Activated naive CD8-positive, alpha-beta T cell treated with anti-CD3 and anti-CD28 coated beads for 36 hours (primary cell): ENCODE data around the gene CLDN14. TPM values are rescaled to one million over a fixed set of nuclear protein-coding genes. Genes with fewer than 3 reads are reported as not detected.

Experiments used
- DNase-seq: peaks from one replicate; pipeline ENCODE4 v3.0.0; 2021
- H3K27ac Mint-ChIP-seq: one replicate; pipeline ENCODE4 v1.8.0; 2022; ENCODE audit warnings: mild to moderate bottlenecking, moderate library complexity, mixed read lengths
- H3K27me3 Mint-ChIP-seq: one replicate; pipeline ENCODE4 v1.8.0; 2022; ENCODE audit warnings: mild to moderate bottlenecking, mixed read lengths
- H3K36me3 Mint-ChIP-seq: one replicate; pipeline ENCODE4 v1.8.0; 2021; ENCODE audit warnings: mild to moderate bottlenecking, mixed read lengths
- H3K4me1 Mint-ChIP-seq: one replicate; pipeline ENCODE4 v1.8.0; 2021; ENCODE audit warnings: mixed read lengths
- H3K4me3 Mint-ChIP-seq: one replicate; pipeline ENCODE4 v1.8.0; 2022; ENCODE audit warnings: mild to moderate bottlenecking, moderate library complexity, mixed read lengths
- H3K9me3 Mint-ChIP-seq: one replicate; pipeline ENCODE4 v1.8.0; 2022; ENCODE audit warnings: mixed read lengths
- total RNA-seq, 2 experiments: library from RNA; stranded (reverse); gene quantifications; one replicate each; pipeline ENCODE4 v1.2.3, GENCODE V29; 2021

The CLDN14 gene
- total RNA-seq, 2 experiments from 2014 or later: not detected

DNA sequence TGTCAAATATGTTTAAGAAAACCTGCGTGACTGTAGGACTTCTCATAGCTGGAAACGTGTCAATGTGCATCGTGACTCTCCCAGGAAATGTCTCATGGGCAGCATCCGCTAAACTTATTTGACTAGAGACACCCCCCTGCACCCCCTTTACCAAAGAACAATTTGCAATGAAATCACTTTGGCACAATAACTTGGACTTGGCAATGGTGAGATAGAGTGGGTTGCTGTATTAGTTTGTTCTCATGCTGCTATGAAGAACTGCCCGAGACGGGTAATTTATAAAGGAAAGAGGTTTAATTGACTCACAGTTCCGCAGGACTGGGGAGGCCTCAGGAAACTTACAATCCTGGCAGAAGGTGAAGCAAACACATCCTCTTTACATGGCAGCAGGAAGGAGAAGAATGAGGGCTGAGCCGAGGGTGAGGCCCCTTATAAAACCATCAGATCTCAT lies 13.8 kb downstream of the CLDN14 start:
- H3K4me1 Mint-ChIP-seq: peaks cover 2% of the 10 kb centered on the region
- no peak for DNase-seq
- H3K9me3 Mint-ChIP-seq: no peaks in the 10 kb centered on the region
- H3K27me3 Mint-ChIP-seq: no peaks in the 10 kb centered on the region
- no peaks in the 10 kb centered on the region for H3K36me3 Mint-ChIP-seq
- H3K4me3 Mint-ChIP-seq: no peak overlapping the region
- H3K27ac Mint-ChIP-seq: no peak overlapping the region

DNA sequence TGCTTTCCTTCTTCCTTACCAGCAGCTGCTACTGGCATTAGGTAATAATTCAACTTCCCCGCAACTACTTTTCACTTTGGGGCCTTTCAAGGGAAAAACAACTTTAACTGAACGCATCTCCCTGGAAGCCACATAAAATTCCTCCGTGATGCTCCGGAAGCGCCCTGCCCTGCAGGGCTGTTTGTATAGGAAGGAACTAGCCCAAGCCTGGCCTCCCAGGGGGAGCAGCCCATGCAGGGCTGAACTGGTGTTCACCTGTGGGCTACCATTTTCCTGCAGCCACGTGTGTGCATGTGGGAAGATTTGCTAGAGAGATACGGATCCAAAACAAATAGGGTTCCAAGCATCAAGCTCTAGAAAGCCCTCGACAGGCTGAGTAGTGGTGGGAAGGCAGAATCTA lies 14.4 kb downstream of the CLDN14 start:
- Mint-ChIP-seq H3K36me3 (no peaks in the 10 kb centered on the region), H3K4me1 (no peaks in the 10 kb centered on the region), H3K9me3 (no peaks in the 10 kb centered on the region), H3K27me3 (no peaks in the 10 kb centered on the region), H3K4me3 (no peak overlapping the region), H3K27ac (no peak overlapping the region)
- no peak for DNase-seq

GRCh38 chr21:36464590-36464989 lies 15.3 kb downstream of the CLDN14 start:
- Mint-ChIP-seq H3K36me3 (no peaks in the 10 kb centered on the region), H3K9me3 (no peaks in the 10 kb centered on the region), H3K27me3 (no peaks in the 10 kb centered on the region), H3K27ac (no peak overlapping the region), H3K4me3 (no peak overlapping the region), H3K4me1 (no peaks in the 10 kb centered on the region)
- no peak for DNase-seq

GRCh38 chr21:36463991-36464390 lies 15.9 kb downstream of the CLDN14 start:
- Mint-ChIP-seq H3K4me3 (no peak overlapping the region), H3K36me3 (no peaks in the 10 kb centered on the region), H3K27ac (no peak overlapping the region), H3K4me1 (no peaks in the 10 kb centered on the region), H3K9me3 (no peaks in the 10 kb centered on the region), H3K27me3 (no peaks in the 10 kb centered on the region)
- DNase-seq: no peak

- H3K4me1 Mint-ChIP-seq: no peaks in the 10 kb centered on the region
- no peaks in the 10 kb centered on the region for H3K36me3 Mint-ChIP-seq
- H3K9me3 Mint-ChIP-seq: no peaks in the 10 kb centered on the region
- DNase-seq: no peak
- no peak overlapping the region for H3K27ac Mint-ChIP-seq
- H3K4me3 Mint-ChIP-seq: no peak overlapping the region
- no peaks in the 10 kb centered on the region for H3K27me3 Mint-ChIP-seq
Measured at GRCh38 chr21:36463204-36463603, 16.7 kb downstream of the CLDN14 start.

DNA sequence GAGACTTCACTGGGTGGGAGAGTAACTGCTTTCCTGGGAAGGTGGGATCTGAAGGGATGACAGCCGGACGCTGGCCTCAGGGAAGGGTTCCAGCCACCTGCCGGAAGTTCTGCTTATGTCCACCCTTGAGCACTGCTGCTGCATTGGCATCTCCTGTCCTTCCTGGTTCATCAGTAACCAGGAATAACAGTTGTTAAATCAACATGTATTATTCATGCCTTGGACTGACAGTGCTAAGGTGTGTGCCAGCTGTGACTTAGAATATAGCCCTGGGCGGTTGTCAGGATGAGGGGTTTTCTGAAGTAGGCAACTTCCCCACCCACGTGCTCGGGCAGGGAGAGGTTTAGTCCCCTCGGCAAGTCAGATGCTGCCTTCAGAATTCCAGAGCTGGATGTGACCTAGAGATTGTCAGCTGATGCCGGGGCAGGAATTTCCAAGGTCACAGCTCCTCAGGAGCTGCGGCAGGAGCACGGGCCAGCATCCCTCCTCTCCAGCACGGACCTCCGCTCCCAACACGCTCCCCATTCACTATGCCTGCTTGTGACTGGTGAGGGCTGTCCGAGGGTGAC lies 17.9 kb downstream of the CLDN14 start:
- no peaks in the 10 kb centered on the region for H3K27me3 Mint-ChIP-seq
- no peaks in the 10 kb centered on the region for H3K9me3 Mint-ChIP-seq
- no peaks in the 10 kb centered on the region for H3K36me3 Mint-ChIP-seq

DNA sequence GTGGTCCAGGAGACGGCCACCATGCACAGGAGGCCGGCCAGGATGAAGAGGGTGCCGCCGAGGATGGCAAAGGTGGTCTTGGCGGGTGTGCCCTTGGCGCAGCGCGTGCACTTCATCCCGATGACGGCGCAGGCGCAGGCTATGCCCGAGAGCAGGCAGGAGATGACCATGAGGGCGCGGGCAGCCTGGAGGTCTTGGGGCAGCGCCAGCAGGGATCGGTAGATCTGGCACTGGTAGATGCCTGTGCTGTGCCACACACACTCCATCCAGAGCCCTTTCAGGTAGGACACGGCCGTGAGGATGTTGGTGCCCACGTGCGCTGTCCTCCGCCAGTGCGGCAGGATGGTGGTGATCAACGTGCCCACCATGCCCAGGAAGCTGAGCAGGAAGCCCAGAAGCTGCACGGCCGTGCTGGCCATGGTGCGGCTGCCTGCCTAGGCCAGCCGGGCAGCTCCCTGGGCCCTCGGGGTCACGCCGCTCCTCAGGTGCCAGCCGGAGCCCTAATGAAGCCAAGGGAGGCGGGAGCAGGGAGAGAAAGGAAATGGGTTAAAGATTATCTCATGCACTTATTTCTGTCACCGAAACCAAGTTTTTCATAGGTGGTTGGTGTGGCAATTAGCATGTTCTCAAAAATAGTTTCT lies 18.5 kb downstream of the CLDN14 start:
- no peak overlapping the region for H3K4me3 Mint-ChIP-seq
- DNase-seq: no peak
- peaks cover 3% of the 10 kb centered on the region for H3K27me3 Mint-ChIP-seq
- no peaks in the 10 kb centered on the region for H3K4me1 Mint-ChIP-seq
- no peaks in the 10 kb centered on the region for H3K36me3 Mint-ChIP-seq
- H3K27ac Mint-ChIP-seq: no peak overlapping the region
- no peaks in the 10 kb centered on the region for H3K9me3 Mint-ChIP-seq

More for the DNA sequence above, 17.9 kb downstream of the CLDN14 start:
- H3K27ac Mint-ChIP-seq: no peak overlapping the region
- no peaks in the 10 kb centered on the region for H3K4me1 Mint-ChIP-seq
- no peak overlapping the region for H3K4me3 Mint-ChIP-seq
- DNase-seq: no peak

GRCh38 chr21:36460866-36461265 lies 19.1 kb downstream of the CLDN14 start:
- Mint-ChIP-seq H3K4me3 (no peak overlapping the region), H3K36me3 (no peaks in the 10 kb centered on the region), H3K27ac (no peak overlapping the region), H3K9me3 (no peaks in the 10 kb centered on the region), H3K27me3 (peaks cover 3% of the 10 kb centered on the region), H3K4me1 (no peaks in the 10 kb centered on the region)
- no peak for DNase-seq

DNA sequence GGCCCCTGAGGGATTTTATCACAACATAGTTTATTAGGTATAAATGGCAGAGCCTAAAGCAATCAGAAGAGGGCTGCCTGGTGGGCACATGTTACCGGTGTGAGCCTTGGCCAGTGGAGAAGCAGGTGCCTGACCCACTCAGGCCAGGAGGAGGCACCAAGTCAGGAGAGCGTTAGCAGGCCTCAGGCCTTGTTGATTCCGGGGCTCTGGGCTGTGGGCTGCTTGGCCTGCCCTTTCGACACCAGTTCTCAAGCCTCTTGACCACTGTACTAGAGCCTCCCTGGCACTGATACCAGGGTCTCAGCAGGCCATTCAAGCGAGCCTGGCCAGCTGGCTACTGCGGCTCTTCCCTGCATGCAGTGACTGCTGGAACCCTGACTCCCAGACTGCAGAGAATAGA lies 20.8 kb downstream of the CLDN14 start:
- Mint-ChIP-seq H3K36me3 (no peaks in the 10 kb centered on the region), H3K4me1 (no peaks in the 10 kb centered on the region), H3K27ac (no peak overlapping the region), H3K4me3 (no peak overlapping the region), H3K9me3 (no peaks in the 10 kb centered on the region), H3K27me3 (peaks cover 3% of the 10 kb centered on the region)
- no peak for DNase-seq

GRCh38 chr21:36456729-36457414 lies 23.1 kb downstream of the CLDN14 start:
- no peaks in the 10 kb centered on the region for H3K9me3 Mint-ChIP-seq
- peaks cover 3% of the 10 kb centered on the region for H3K27me3 Mint-ChIP-seq
- no peaks in the 10 kb centered on the region for H3K4me1 Mint-ChIP-seq
- no peaks in the 10 kb centered on the region for H3K36me3 Mint-ChIP-seq
- H3K27ac Mint-ChIP-seq: no peak overlapping the region
- no peak overlapping the region for H3K4me3 Mint-ChIP-seq
- no peak for DNase-seq

DNA sequence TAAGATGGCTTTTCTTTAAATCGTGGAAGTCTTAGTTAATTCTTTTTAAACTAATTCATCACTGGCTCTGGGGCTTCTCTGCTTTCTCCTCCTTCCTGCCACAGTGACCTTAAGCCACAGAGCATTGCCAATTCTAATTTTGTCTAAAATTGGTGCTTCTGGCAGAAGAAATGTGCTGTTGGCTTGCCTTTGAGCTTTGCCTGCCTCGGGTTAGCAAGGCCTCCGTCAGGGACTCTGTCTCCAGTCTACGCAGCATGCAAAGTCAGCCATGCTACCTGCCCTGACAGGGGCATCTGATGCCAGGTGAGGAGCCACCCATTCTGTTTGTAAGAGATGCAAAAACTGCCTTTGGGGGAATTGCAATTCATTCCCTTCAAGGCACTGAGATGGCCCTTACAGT lies 25.2 kb downstream of the CLDN14 start:
- no peak overlapping the region for H3K4me3 Mint-ChIP-seq
- H3K27me3 Mint-ChIP-seq: peaks cover 3% of the 10 kb centered on the region
- no peaks in the 10 kb centered on the region for H3K9me3 Mint-ChIP-seq

DNA sequence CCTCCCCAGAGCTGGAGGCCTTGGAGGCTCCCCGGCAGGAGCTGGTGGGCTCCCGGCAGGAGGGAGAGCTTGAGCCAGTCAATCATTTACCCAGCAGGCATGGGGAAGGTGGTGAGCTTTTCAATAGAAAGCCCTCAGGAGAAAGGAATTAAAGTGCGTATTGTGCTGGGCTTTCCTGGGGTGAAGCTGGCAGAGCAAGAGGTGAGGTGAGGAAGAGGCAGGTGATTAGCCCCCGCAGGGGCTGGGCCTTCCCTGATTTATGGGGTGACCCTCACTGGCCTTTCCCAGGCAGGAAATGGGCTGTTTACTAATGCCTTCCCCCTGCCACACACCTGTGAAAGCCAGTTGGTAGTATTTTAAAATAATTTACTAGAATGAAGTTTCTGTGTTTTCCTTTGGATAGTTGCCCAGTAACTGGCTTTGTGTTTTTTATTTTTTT lies 25.8 kb downstream of the CLDN14 start:
- Mint-ChIP-seq H3K27me3 (peaks cover 3% of the 10 kb centered on the region), H3K27ac (no peak overlapping the region)

More for the DNA sequence above, 25.2 kb downstream of the CLDN14 start:
- no peak for DNase-seq
- Mint-ChIP-seq H3K36me3 (no peaks in the 10 kb centered on the region), H3K4me1 (no peaks in the 10 kb centered on the region), H3K27ac (no peak overlapping the region)

GRCh38 chr21:36452281-36452825 lies 27.6 kb downstream of the CLDN14 start:
- DNase-seq: no peak
- no peaks in the 10 kb centered on the region for H3K4me1 Mint-ChIP-seq
- no peak overlapping the region for H3K27ac Mint-ChIP-seq
- H3K27me3 Mint-ChIP-seq: peaks cover 3% of the 10 kb centered on the region
- H3K9me3 Mint-ChIP-seq: no peaks in the 10 kb centered on the region
- H3K36me3 Mint-ChIP-seq: no peaks in the 10 kb centered on the region
- H3K4me3 Mint-ChIP-seq: no peak overlapping the region

More for the DNA sequence above, 25.8 kb downstream of the CLDN14 start:
- no peaks in the 10 kb centered on the region for H3K36me3 Mint-ChIP-seq
- no peak overlapping the region for H3K4me3 Mint-ChIP-seq
- no peaks in the 10 kb centered on the region for H3K9me3 Mint-ChIP-seq
- no peak for DNase-seq
- no peaks in the 10 kb centered on the region for H3K4me1 Mint-ChIP-seq

- Mint-ChIP-seq H3K4me1 (no peaks in the 10 kb centered on the region), H3K27me3 (no peaks in the 10 kb centered on the region), H3K27ac (no peak overlapping the region), H3K36me3 (no peaks in the 10 kb centered on the region), H3K4me3 (no peak overlapping the region), H3K9me3 (no peaks in the 10 kb centered on the region)
- no peak for DNase-seq
Measured at GRCh38 chr21:36451506-36451905, 28.4 kb downstream of the CLDN14 start.

- DNase-seq: no peak
- H3K9me3 Mint-ChIP-seq: no peaks in the 10 kb centered on the region
- no peak overlapping the region for H3K27ac Mint-ChIP-seq
- no peak overlapping the region for H3K4me3 Mint-ChIP-seq
- H3K36me3 Mint-ChIP-seq: no peaks in the 10 kb centered on the region
- H3K27me3 Mint-ChIP-seq: no peaks in the 10 kb centered on the region
- no peaks in the 10 kb centered on the region for H3K4me1 Mint-ChIP-seq
Measured at GRCh38 chr21:36450511-36450910, 29.4 kb downstream of the CLDN14 start.
